ENCODE data around the gene FZD10. TPM values are rescaled to one million over a fixed set of nuclear protein-coding genes. Genes with fewer than 3 reads are reported as not detected.

FZD10 gene
- total RNA-seq, 1 experiment from 2014 or later = not detected

- BruUV-seq (replicated peaks) = no TSS peak
- no peaks in the 10 kb centered on the region for H3K9me3 Mint-ChIP-seq (ENCODE audit: unreplicated experiment)
- H3K4me1 Mint-ChIP-seq (ENCODE audit: insufficient read depth, unreplicated experiment) = peaks cover 10% of the 10 kb centered on the region
- H3K27ac Mint-ChIP-seq (ENCODE audit: low read depth, unreplicated experiment) = no peak overlapping the region
- intact Hi-C loops (cut with micrococcal nuclease) = no loop called here
- no peak for TF ChIP-seq CTCF (IDR thresholded peaks at IDR 0.05; ENCODE audit: unreplicated experiment)
- H3K27me3 Mint-ChIP-seq (ENCODE audit: insufficient read depth, unreplicated experiment) = no peaks in the 10 kb centered on the region
- H3K4me3 Mint-ChIP-seq (ENCODE audit: unreplicated experiment) = no peak overlapping the region
- H3K36me3 Mint-ChIP-seq (ENCODE audit: insufficient read depth, unreplicated experiment) = no peaks in the 10 kb centered on the region
- POLR2A ChIA-PET = no interaction called here
- CTCF ChIA-PET = no interaction called here
- DNase-seq (ENCODE audit: unreplicated experiment) = no peak
Observed at GRCh38 chr12:130124605-130125244, 37.5 kb upstream of the FZD10 start.

GRCh38 chr12:130126023-130126432, 36.2 kb upstream of the FZD10 start:
- peaks cover 7% of the 10 kb centered on the region for H3K9me3 Mint-ChIP-seq (ENCODE audit: unreplicated experiment)
- no TSS peak for BruUV-seq (replicated peaks)
- H3K27me3 Mint-ChIP-seq (ENCODE audit: insufficient read depth, unreplicated experiment) = no peaks in the 10 kb centered on the region
- no peak overlapping the region for H3K27ac Mint-ChIP-seq (ENCODE audit: low read depth, unreplicated experiment)
- no peak for TF ChIP-seq CTCF (IDR thresholded peaks at IDR 0.05; ENCODE audit: unreplicated experiment)
- CTCF ChIA-PET = no interaction called here
- peak; percentile 78 for DNase-seq (ENCODE audit: unreplicated experiment)
- POLR2A ChIA-PET = interaction anchor here (0.6 to 1.5 kb wide), 4 partner anchors 11 to 654 kb away, joined by 3 to 11 read pairs (median 6); no protein-coding TSS in a partner anchor
- intact Hi-C loops (cut with micrococcal nuclease) = no loop called here
- no peak overlapping the region for H3K4me3 Mint-ChIP-seq (ENCODE audit: unreplicated experiment)
- H3K36me3 Mint-ChIP-seq (ENCODE audit: insufficient read depth, unreplicated experiment) = no peaks in the 10 kb centered on the region
- H3K4me1 Mint-ChIP-seq (ENCODE audit: insufficient read depth, unreplicated experiment) = peaks cover 10% of the 10 kb centered on the region

- H3K27ac Mint-ChIP-seq (ENCODE audit: low read depth, unreplicated experiment) = no peak overlapping the region
- DNase-seq (ENCODE audit: unreplicated experiment) = no peak
- no peak overlapping the region for H3K4me3 Mint-ChIP-seq (ENCODE audit: unreplicated experiment)
Observed at GRCh38 chr12:130127532-130127911, 34.7 kb upstream of the FZD10 start.

More at GRCh38 chr12:130127532-130127911, 34.7 kb upstream of the FZD10 start:
- ChIA-PET POLR2A (interaction anchor here (1.3 to 1.5 kb wide), 3 partner anchors 9 to 30 kb away, joined by 7 to 11 read pairs (median 8); no protein-coding TSS in a partner anchor), CTCF (no interaction called here)
- BruUV-seq (replicated peaks) = no TSS peak
- Mint-ChIP-seq H3K9me3 (ENCODE audit: unreplicated experiment) (peaks cover 7% of the 10 kb centered on the region), H3K27me3 (ENCODE audit: insufficient read depth, unreplicated experiment) (no peaks in the 10 kb centered on the region), H3K36me3 (ENCODE audit: insufficient read depth, unreplicated experiment) (no peaks in the 10 kb centered on the region), H3K4me1 (ENCODE audit: insufficient read depth, unreplicated experiment) (peaks cover 10% of the 10 kb centered on the region)
- intact Hi-C loops (cut with micrococcal nuclease) = no loop called here
- no peak for TF ChIP-seq CTCF (IDR thresholded peaks at IDR 0.05; ENCODE audit: unreplicated experiment)
